Breast epithelium (tissue), 3 donors: ENCODE results near the gene MGAT4A.

Source experiments
- POLR2A ChIP-seq: fragments of 450-650 bp; IDR thresholded peaks from one replicate; pipeline ENCODE4 v1.6.1; 2016; ENCODE audit warnings: antibody characterized with exemption, mild to moderate bottlenecking, moderate library complexity
- POLR2AphosphoS5 ChIP-seq, 3 donors: sonication (generic); formaldehyde crosslinking; IDR thresholded peaks; one replicate each; pipeline ENCODE4 v1.6.1; 2017; ENCODE audit warnings: antibody characterized with exemption in 3 of 3
- TF ChIP-seq, protein P1 (sequence below), 3 donors: fragments of 450-650 bp; IDR thresholded peaks; one replicate each; pipeline ENCODE4 v1.5.1; 2016 to 2017; ENCODE audit warnings: antibody characterized with exemption in 3 of 3, mild to moderate bottlenecking in 3 of 3, moderate library complexity in 3 of 3

DNA sequence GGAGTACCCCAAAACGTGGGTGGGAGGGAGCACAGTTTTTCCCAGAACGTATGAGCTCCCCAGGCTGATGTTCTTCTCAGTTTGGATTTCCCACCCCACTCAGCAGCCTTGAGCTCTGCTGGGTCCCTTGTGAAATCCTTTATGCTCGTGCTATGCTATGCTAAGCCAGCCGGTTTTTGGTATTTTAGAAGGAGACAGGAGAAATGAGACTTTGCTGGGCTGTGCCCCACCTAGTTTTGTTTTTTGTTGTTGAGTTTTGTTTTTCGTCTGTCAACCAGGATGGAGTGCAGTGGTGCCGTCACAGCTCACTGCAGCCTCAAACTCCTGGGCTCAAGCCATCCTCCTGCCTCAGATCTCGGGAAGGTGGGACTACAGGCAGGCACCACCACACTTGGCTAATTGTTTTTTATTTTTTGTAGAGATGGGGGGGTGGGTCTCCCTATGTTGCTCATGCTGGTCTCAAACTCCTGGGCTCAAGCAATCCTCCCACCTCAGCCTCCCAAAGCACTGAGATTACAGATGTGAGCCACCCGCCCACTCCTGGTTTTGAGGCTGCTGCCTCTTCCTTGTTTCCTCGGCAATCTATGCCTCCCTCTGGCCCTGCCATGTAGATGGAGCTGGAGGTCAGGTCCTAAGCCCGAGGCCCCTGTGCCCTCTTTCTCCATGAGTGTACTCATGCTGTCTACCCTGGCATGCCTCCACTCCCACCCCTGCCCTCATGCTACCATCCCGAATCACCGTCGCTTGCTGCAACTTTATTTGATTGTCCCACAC is 17.5 kb upstream of the MGAT4A start:
- TF ChIP-seq, protein P1, sequence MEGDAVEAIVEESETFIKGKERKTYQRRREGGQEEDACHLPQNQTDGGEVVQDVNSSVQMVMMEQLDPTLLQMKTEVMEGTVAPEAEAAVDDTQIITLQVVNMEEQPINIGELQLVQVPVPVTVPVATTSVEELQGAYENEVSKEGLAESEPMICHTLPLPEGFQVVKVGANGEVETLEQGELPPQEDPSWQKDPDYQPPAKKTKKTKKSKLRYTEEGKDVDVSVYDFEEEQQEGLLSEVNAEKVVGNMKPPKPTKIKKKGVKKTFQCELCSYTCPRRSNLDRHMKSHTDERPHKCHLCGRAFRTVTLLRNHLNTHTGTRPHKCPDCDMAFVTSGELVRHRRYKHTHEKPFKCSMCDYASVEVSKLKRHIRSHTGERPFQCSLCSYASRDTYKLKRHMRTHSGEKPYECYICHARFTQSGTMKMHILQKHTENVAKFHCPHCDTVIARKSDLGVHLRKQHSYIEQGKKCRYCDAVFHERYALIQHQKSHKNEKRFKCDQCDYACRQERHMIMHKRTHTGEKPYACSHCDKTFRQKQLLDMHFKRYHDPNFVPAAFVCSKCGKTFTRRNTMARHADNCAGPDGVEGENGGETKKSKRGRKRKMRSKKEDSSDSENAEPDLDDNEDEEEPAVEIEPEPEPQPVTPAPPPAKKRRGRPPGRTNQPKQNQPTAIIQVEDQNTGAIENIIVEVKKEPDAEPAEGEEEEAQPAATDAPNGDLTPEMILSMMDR (IDR thresholded peaks at IDR 0.05) = no peak
- TF ChIP-seq POLR2A = no peak
- no peak for TF ChIP-seq POLR2AphosphoS5 (IDR thresholded peaks at IDR 0.05)
